ENCODE data around the gene PKLR. TPM values are rescaled to one million over a fixed set of nuclear protein-coding genes. Genes with fewer than 3 reads are reported as not detected.

The PKLR gene
- total and polyA plus RNA-seq, 2 donors (not counting 1 experiment from before 2014, with no cell fraction given): not detected

- H3K4me1 ChIP-seq (ENCODE audit: control insufficient read depth in 2 of 2, insufficient read depth in 2 of 2, low read length in 2 of 2): peaks cover 27 to 36% of the 10 kb centered on the region in 2 donors
- Mint-ChIP-seq H3K27me3 (peaks cover 4% of the 10 kb centered on the region), H3K27ac (peak overlapping the region; percentile 96), H3K4me3 (peak overlapping the region; percentile 82), H3K9me3 (ENCODE audit: insufficient read depth) (no peaks in the 10 kb centered on the region), H3K4me1 (peaks cover 33% of the 10 kb centered on the region)
- CTCF ChIA-PET: interaction anchor here (0.6 to 1.5 kb wide), 6 partner anchors 19 to 381 kb away, joined by 3 to 5 read pairs (median 3); partner anchors contain the start of genes MTX1 and SCAMP3
- no peak overlapping the region for H3K9ac ChIP-seq (ENCODE audit: low read length)
- H3K36me3 ChIP-seq (replicated peaks in 1 of 2; ENCODE audit: control extremely low read depth in 1 of 2, control insufficient read depth in 1 of 2, extremely low read depth in 1 of 2, insufficient read depth in 2 of 2, low read length in 1 of 2): peaks cover 0 to 2% of the 10 kb centered on the region in 2 experiments
- ATAC-seq (ENCODE audit: low read depth) (no peak), DNase-seq (no peak)
- peaks cover 9% of the 10 kb centered on the region for H3K79me2 ChIP-seq (ENCODE audit: control insufficient read depth, insufficient read depth, low read length)
- 100% methylated on average over 1 of the region's 3 CpGs for WGBS (ENCODE audit: insufficient coverage)
- peaks cover 0 to 4% (median 2%) of the 10 kb centered on the region in 3 donors for H3K9me3 ChIP-seq (ENCODE audit: control extremely low read depth in 1 of 3, control insufficient read depth in 2 of 3, insufficient read depth in 1 of 3, low read length in 2 of 3)
- no peak for TF ChIP-seq EZH2 (IDR thresholded peaks at IDR 0.05; ENCODE audit: borderline replicate concordance, insufficient read depth, low read depth, low read length, poor library complexity, severe bottlenecking)
- TF ChIP-seq CTCF (IDR thresholded peaks at IDR 0.05): no peak
- POLR2A ChIA-PET: interaction anchor here (1.3 kb wide), 1 partner anchor 34 kb away, joined by 3 read pairs; the partner anchor contains the start of gene MTX1
- peak overlapping the region; percentile 78 for H2AFZ ChIP-seq (ENCODE audit: insufficient read depth, low read depth, low read length, poor library complexity, severe bottlenecking)
- H3K4me3 ChIP-seq (ENCODE audit: control extremely low read depth in 1 of 5, extremely low read depth in 1 of 5, insufficient read depth in 1 of 5, low read depth in 2 of 5, low read length in 4 of 5): no peak overlapping the region
- intact Hi-C loops (cut with micrococcal nuclease): loop anchor here (5.0 kb wide), 2 partner anchors 34 to 71 kb away; partner anchors contain the start of genes HCN3, KRTCAP2 and TRIM46
- no peaks in the 10 kb centered on the region for H3K27me3 ChIP-seq (replicated peaks in 1 of 4; ENCODE audit: control extremely low read depth in 1 of 4, control insufficient read depth in 3 of 4, insufficient read depth in 4 of 4, low read length in 3 of 4)
- H3K4me2 ChIP-seq (replicated peaks; ENCODE audit: low read depth, low read length, poor library complexity, severe bottlenecking): peak overlapping the region; percentile 87
- no peaks in the 10 kb centered on the region for H4K20me1 ChIP-seq (ENCODE audit: control insufficient read depth, insufficient read depth, low read length, poor library complexity, severe bottlenecking)
- H3K27ac ChIP-seq (ENCODE audit: low read length in 2 of 2): no peak overlapping the region
Measured at GRCh38 chr1:155242805-155243358, 58.4 kb downstream of the PKLR start.

GRCh38 chr1:155241841-155242264 lies 59.4 kb downstream of the PKLR start:
- no peak overlapping the region for H3K27ac ChIP-seq (ENCODE audit: low read length in 2 of 2)
- Mint-ChIP-seq H3K27ac (peak overlapping the region; percentile 22), H3K4me3 (peak overlapping the region; percentile 27), H3K9me3 (ENCODE audit: insufficient read depth) (no peaks in the 10 kb centered on the region), H3K4me1 (peaks cover 33% of the 10 kb centered on the region), H3K27me3 (peaks cover 4% of the 10 kb centered on the region)
- H3K36me3 ChIP-seq (replicated peaks in 1 of 2; ENCODE audit: control extremely low read depth in 1 of 2, control insufficient read depth in 1 of 2, extremely low read depth in 1 of 2, insufficient read depth in 2 of 2, low read length in 1 of 2): peaks cover 0 to 11% of the 10 kb centered on the region in 2 experiments
- H3K27me3 ChIP-seq (replicated peaks in 1 of 4; ENCODE audit: control extremely low read depth in 1 of 4, control insufficient read depth in 3 of 4, insufficient read depth in 4 of 4, low read length in 3 of 4): no peaks in the 10 kb centered on the region
- intact Hi-C loops (cut with micrococcal nuclease): loop anchor here (1.0 to 5.0 kb wide), 3 partner anchors 15 to 70 kb away; partner anchors contain the start of genes HCN3, KRTCAP2 and TRIM46
- H3K4me2 ChIP-seq (replicated peaks; ENCODE audit: low read depth, low read length, poor library complexity, severe bottlenecking): peak overlapping the region; percentile 78
- H3K9ac ChIP-seq (ENCODE audit: low read length): no peak overlapping the region
- 100% methylated on average over 1 of the region's 4 CpGs for WGBS (ENCODE audit: insufficient coverage)
- no peak overlapping the region for H3K4me3 ChIP-seq (ENCODE audit: control extremely low read depth in 1 of 5, extremely low read depth in 1 of 5, insufficient read depth in 1 of 5, low read depth in 2 of 5, low read length in 4 of 5)
- TF ChIP-seq CTCF (IDR thresholded peaks at IDR 0.05): no peak
- no peak for TF ChIP-seq EZH2 (IDR thresholded peaks at IDR 0.05; ENCODE audit: borderline replicate concordance, insufficient read depth, low read depth, low read length, poor library complexity, severe bottlenecking)
- ChIA-PET POLR2A (interaction anchor here (0.7 kb wide), 1 partner anchor 19 kb away, joined by 4 read pairs; no protein-coding TSS in a partner anchor), CTCF (interaction anchor here (1.0 to 2.1 kb wide), 5 partner anchors 9 to 150 kb away, joined by 3 to 18 read pairs (median 4); partner anchors contain the start of gene SCAMP3)
- peaks cover 9% of the 10 kb centered on the region for H3K79me2 ChIP-seq (ENCODE audit: control insufficient read depth, insufficient read depth, low read length)
- DNase-seq: no peak
- no peak overlapping the region for H2AFZ ChIP-seq (ENCODE audit: insufficient read depth, low read depth, low read length, poor library complexity, severe bottlenecking)
- no peak for ATAC-seq (ENCODE audit: low read depth)
- H3K9me3 ChIP-seq (ENCODE audit: control extremely low read depth in 1 of 3, control insufficient read depth in 2 of 3, insufficient read depth in 1 of 3, low read length in 2 of 3): peaks cover 0 to 4% (median 2%) of the 10 kb centered on the region in 3 donors
- H3K4me1 ChIP-seq (ENCODE audit: control insufficient read depth in 2 of 2, insufficient read depth in 2 of 2, low read length in 2 of 2): peaks cover 27 to 36% of the 10 kb centered on the region in 2 donors
- no peaks in the 10 kb centered on the region for H4K20me1 ChIP-seq (ENCODE audit: control insufficient read depth, insufficient read depth, low read length, poor library complexity, severe bottlenecking)

Measured in B cell (primary cell).